ENCODE measurements around the gene SOBP.

Gene SOBP

DNA sequence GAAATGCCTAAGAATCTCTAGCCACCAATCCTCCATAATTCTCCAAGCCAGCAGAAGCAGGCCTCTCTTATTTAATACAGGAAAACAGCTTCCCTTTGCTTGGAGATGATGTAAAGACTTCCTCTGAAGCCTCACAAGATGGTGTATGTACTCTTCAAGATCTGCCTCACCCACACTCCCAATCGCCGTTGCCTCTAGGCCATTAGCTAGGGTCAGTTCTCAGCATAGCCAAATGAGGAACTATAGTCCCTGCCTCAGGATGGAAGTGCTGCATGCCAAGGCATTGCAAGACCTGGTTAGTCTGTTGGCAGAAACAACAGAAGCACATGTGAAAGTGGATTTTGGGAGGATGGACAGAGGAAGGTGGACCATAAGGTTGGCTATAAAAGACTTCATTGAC, 195.1 kb downstream of the SOBP start:
- DNase-seq (ENCODE audit: insufficient read length, low spot score) (no peak), FAIRE-seq (no peak)
- TF ChIP-seq POLR2A (IDR thresholded peaks at IDR 0.05; ENCODE audit: low read depth, low read length) = no peak

DNA sequence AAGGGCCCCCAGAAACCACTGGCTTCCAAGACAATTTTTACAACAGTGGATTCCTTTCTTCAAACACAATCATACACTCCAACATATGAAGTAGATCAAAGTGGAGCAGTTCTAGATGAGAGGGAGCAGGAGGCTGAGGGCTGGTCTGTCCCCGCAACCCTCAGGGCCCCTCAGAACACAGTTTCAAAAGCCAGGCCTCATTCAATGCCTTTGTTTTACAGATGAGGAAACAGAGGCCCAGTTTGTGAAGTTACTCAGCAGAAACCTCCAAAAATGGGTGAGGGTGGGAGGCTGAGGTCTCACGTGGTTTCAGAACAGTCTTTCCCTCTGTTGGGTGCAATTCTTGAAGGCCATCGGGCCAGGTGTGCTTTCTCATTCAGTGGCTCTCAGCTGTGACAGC, 199.3 kb downstream of the SOBP start:
- DNase-seq (ENCODE audit: insufficient read length, low spot score) (no peak), FAIRE-seq (no peak)
- no peak for TF ChIP-seq POLR2A (IDR thresholded peaks at IDR 0.05; ENCODE audit: low read depth, low read length)

DNA sequence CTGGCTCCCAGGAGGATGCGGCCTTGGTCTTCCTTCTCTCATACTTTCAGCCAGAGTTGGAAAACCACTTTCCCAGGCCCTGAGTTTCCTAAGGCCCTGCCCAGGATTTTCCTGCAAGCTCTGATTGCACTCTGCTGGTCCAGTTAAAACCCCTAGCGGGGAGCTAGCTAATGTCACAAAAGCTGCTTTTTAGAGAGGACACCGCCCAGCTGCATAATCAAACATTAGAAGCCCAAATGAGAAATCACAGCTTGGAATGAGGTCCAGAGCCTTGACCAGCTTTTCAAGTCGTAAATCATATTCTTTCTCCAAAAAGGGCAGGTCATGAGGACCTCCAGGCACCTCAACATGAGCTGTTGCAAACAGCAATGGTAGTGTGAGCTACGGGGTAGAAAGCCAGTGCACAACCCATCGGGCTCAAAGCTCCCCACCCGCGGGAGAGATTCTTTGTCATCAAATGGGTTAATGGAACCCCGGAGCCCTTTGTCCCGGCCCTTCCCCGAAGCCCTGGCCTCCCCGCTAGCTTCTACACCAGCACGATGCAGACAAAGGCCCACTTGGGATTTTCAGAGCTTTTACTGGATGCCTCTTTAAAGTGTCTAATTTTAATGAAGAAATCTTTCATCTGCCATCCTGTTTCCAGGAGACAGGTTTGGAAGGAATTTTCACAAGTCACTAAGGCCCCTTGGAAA, 200.2 kb downstream of the SOBP start:
- DNase-seq (ENCODE audit: insufficient read length, low spot score) (no peak), FAIRE-seq (no peak)

GRCh38 chr6:107690643-107691061, 200.7 kb downstream of the SOBP start:
- FAIRE-seq = no peak
- DNase-seq (ENCODE audit: insufficient read length, low spot score) = no peak
- TF ChIP-seq POLR2A (IDR thresholded peaks at IDR 0.05; ENCODE audit: low read depth, low read length) = no peak

More for the DNA sequence above, 200.2 kb downstream of the SOBP start:
- TF ChIP-seq POLR2A (IDR thresholded peaks at IDR 0.05; ENCODE audit: low read depth, low read length) = no peak

DNA sequence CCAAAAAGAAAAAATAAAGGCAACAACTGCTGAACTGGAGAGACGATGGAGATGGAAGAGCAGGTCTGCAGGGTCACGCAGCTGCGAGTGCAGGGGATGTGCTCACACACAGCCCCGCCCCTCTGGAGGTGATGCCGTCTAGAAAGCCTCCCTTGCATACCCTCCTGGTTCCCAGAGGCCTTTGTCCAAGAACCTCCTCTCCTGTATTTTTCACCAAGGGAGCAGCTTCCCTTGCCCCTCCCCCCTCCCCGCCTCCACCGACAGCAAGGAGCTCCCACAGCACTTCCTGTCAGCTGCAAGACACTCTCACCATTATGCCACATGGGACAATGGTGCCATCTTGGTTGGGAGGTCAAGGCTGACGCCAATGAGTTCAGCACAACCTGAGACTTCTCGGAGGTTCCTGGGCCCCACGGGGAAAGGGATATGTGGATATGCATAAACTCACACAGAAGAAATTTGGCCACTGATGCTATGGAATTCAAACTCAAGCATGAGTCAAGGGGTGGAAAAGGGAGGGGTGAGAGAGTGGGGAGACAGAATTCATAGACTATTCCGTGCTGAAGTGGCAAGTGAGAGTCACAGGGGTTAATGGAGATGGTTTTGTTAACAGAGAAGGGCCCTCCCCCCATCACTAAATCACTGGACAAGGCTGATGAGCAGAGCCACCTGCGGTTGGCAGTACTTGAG, 201.3 kb downstream of the SOBP start:
- TF ChIP-seq POLR2A (IDR thresholded peaks at IDR 0.05; ENCODE audit: low read depth, low read length) = no peak
- no peak for DNase-seq (ENCODE audit: insufficient read length, low spot score)
- no peak for FAIRE-seq

GRCh38 chr6:107692351-107692750, 202.4 kb downstream of the SOBP start:
- no peak for DNase-seq (ENCODE audit: insufficient read length, low spot score)
- no peak for FAIRE-seq
- no peak for TF ChIP-seq POLR2A (IDR thresholded peaks at IDR 0.05; ENCODE audit: low read depth, low read length)

GRCh38 chr6:107695061-107695720, 205.3 kb downstream of the SOBP start:
- no peak for FAIRE-seq
- no peak for TF ChIP-seq POLR2A (IDR thresholded peaks at IDR 0.05; ENCODE audit: low read depth, low read length)
- no peak for DNase-seq (ENCODE audit: insufficient read length, low spot score)

DNA sequence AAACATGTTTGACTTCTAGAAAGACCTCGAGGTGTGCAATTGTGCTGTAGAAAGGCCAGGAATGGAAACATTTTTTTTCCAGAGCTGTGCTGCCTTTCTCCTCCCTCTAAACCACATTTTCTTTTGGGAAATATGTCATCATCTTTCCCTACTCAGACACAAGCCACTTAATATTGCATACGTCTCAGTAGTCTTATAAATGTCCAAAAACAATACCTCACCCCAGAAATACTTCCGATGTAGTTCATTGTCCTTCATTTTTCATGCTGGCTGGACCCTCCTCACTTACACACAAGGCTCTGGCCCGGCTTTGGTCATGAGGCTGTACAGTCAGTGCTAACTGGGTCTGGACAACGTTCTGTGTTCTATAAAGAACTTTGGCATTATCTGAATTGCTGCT, 207.8 kb downstream of the SOBP start:
- FAIRE-seq = no peak
- no peak for DNase-seq (ENCODE audit: insufficient read length, low spot score)
- no peak for TF ChIP-seq POLR2A (IDR thresholded peaks at IDR 0.05; ENCODE audit: low read depth, low read length)

DNA sequence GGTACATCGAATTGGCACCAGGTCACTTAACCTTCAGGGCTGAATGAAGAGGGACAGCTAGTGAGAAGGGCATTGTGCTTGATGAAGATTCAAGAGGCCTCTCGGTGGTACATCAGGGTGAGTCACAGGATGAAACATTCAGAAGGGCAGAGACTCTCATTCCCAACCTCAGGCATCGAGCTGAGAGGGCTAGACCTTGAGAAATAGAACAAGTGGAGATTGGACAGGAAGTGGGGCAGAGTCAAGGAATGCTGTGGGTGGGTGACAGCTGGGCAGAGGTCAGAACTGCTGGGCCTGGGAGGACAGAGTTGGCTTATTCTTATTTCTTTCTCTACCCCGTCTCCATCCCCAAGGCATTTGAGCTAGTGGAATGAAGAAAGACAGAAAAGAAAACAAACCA, 208.2 kb downstream of the SOBP start:
- no peak for TF ChIP-seq POLR2A (IDR thresholded peaks at IDR 0.05; ENCODE audit: low read depth, low read length)
- FAIRE-seq (no peak), DNase-seq (ENCODE audit: insufficient read length, low spot score) (peak; percentile 12)

- DNase-seq (ENCODE audit: insufficient read length, low spot score) = no peak
- TF ChIP-seq POLR2A (IDR thresholded peaks at IDR 0.05; ENCODE audit: low read depth, low read length) = no peak
- FAIRE-seq = no peak
Measured at GRCh38 chr6:107699254-107699653, 209.3 kb downstream of the SOBP start.

DNA sequence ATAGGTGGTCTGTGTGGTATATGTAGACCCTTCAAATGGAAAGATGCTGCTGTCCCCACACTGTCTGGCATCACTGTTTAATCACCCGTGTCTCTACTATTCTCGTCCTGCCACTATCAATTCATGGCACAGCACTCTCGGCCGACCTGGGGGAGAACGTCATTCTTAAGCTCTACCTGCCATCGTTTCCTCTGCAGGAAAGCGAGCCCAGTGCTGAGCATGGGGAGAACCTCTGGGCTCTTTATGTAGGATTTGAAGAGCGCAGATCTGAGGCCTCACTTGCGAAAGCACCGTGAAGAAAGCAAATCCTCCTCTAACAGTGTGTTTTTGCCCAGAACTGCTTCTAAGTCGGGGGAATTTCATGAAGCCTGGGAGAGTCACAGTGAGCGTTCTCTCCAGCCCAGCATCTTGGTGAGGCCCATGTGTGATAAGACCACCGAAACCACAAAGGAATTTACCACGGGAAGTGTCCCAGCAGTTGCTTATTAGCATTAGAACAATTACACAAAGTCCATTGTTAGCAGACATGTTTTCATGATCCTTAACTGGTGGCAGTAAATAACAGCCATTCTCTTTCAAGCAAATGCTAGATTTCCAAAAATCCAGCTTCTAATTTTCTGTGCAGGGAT, 209.9 kb downstream of the SOBP start:
- FAIRE-seq = no peak
- TF ChIP-seq POLR2A (IDR thresholded peaks at IDR 0.05; ENCODE audit: low read depth, low read length) = no peak
- no peak for DNase-seq (ENCODE audit: insufficient read length, low spot score)

- TF ChIP-seq POLR2A (IDR thresholded peaks at IDR 0.05; ENCODE audit: low read depth, low read length) = no peak
Measured at GRCh38 chr6:107703606-107704005, 213.7 kb downstream of the SOBP start.

DNA sequence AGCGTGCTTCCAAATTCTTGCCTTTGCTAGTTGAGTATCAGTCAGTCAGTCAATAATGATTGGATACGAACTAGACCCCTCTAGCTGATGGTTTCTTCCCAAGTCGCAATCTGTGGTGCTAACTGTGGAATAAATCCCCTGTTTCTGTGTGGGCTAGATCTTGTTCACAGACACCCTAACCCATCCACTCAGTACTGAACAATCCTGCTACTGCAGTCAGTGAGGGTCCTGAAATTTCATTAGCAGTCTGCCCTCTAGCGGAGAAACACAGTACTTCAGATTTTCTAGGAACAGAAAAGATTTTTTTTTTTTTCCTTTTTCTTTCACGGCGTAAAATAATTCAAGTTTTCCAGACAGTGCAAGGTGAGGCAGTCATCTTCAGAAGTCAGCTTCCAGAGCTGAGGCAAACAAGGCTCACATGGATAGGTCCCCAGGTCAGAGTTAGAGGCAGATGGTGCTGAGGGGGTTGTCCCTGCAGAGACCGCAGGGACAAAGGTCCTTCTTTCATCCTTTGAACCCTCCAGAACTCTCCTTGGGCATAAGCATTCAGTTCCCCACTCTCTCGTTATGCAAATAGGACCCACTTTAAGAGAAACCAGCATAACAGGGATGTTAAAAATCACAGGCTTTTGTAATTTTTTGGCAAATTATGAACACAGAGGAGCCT, 214.6 kb downstream of the SOBP start:
- no peak for TF ChIP-seq POLR2A (IDR thresholded peaks at IDR 0.05; ENCODE audit: low read depth, low read length)
- no peak for DNase-seq (ENCODE audit: insufficient read length, low spot score)
- no peak for FAIRE-seq

More at GRCh38 chr6:107703606-107704005, 213.7 kb downstream of the SOBP start:
- DNase-seq (ENCODE audit: insufficient read length, low spot score) (no peak), FAIRE-seq (no peak)

Data from H54 (cell line).